ENCODE data around the gene ST3GAL4.

ST3GAL4 gene

GRCh38 chr11:126450198-126450597 lies 94.7 kb downstream of the ST3GAL4 start:
- DNase-seq (ENCODE audit: low read depth, low spot score) = no peak

- no peak for DNase-seq (ENCODE audit: low read depth, low spot score)
These were observed 95.3 kb downstream of the ST3GAL4 start for GRCh38 chr11:126450806-126451205.

GRCh38 chr11:126451211-126451802 lies 95.8 kb downstream of the ST3GAL4 start:
- no peak for DNase-seq (ENCODE audit: low read depth, low spot score)

- peak; percentile 46 for DNase-seq (ENCODE audit: low read depth, low spot score)
These were observed 97.0 kb downstream of the ST3GAL4 start for GRCh38 chr11:126452241-126453101.

GRCh38 chr11:126456089-126456488 lies 100.6 kb downstream of the ST3GAL4 start:
- DNase-seq (ENCODE audit: low read depth, low spot score) = no peak

- peak; percentile 65 for DNase-seq (ENCODE audit: low read depth, low spot score)
These were observed 101.5 kb downstream of the ST3GAL4 start for GRCh38 chr11:126456783-126457542.

GRCh38 chr11:126457817-126458216 lies 102.3 kb downstream of the ST3GAL4 start:
- DNase-seq (ENCODE audit: low read depth, low spot score) = no peak

GRCh38 chr11:126459691-126460281 lies 104.3 kb downstream of the ST3GAL4 start:
- DNase-seq (ENCODE audit: low read depth, low spot score) = no peak

GRCh38 chr11:126460417-126461095 lies 105.1 kb downstream of the ST3GAL4 start:
- DNase-seq (ENCODE audit: low read depth, low spot score) = no peak

GRCh38 chr11:126461096-126461440 lies 105.6 kb downstream of the ST3GAL4 start:
- DNase-seq (ENCODE audit: low read depth, low spot score) = no peak

GRCh38 chr11:126461996-126462395 lies 106.5 kb downstream of the ST3GAL4 start:
- DNase-seq (ENCODE audit: low read depth, low spot score) = no peak

GRCh38 chr11:126462422-126462821 lies 106.9 kb downstream of the ST3GAL4 start:
- no peak for DNase-seq (ENCODE audit: low read depth, low spot score)

Data from ELF-1 (cell line).